CD8-positive, alpha-beta memory T cell (primary cell): ENCODE results near the gene CCDC50. TPM values are rescaled to one million over a fixed set of nuclear protein-coding genes. Genes with fewer than 3 reads are reported as not detected.

Experiments used
- CTCF ChIA-PET: fragments of 350-600 bp; sonication (Branson Sonifier 250); formaldehyde crosslinking; loops from one replicate; lab custom pipeline; 2021; ENCODE audit warnings: antibody characterized with exemption; lab: Charles Lee
- POLR2A ChIA-PET: fragments of 350-600 bp; sonication (Branson Sonifier 250); formaldehyde crosslinking; loops from one replicate; lab custom pipeline; 2021; ENCODE audit warnings: antibody characterized with exemption; lab: Charles Lee
- DNase-seq, 5 donors: peaks; one replicate each; pipeline versions ENCODE4 v3.0.0 to v3.0.0-alpha.2; 2020 to 2022; ENCODE audit warnings: mixed read lengths in 1 of 5
- H3K27ac ChIP-seq: one replicate; pipeline ENCODE4 v1.7.0; 2013; ENCODE audit warnings: low read depth, mild to moderate bottlenecking, low read length, moderate library complexity
- H3K27me3 ChIP-seq: 2 replicates; pipeline ENCODE4 v1.7.0; 2013; ENCODE audit warnings: low read length, mild to moderate bottlenecking; ENCODE audit not compliant: insufficient read depth, poor library complexity, severe bottlenecking
- H3K36me3 ChIP-seq: 2 replicates; pipeline ENCODE4 v1.7.0; 2013; ENCODE audit warnings: mild to moderate bottlenecking, low read length, moderate library complexity; ENCODE audit not compliant: insufficient read depth
- H3K4me1 ChIP-seq: 2 replicates; pipeline ENCODE4 v1.7.0; 2013; ENCODE audit warnings: mild to moderate bottlenecking, low read length, moderate library complexity; ENCODE audit not compliant: insufficient read depth
- H3K4me3 ChIP-seq: 2 replicates; pipeline ENCODE4 v1.7.0; 2013; ENCODE audit warnings: mild to moderate bottlenecking, low read length
- H3K9me3 ChIP-seq: 2 replicates; pipeline ENCODE4 v1.7.0; 2013; ENCODE audit warnings: mild to moderate bottlenecking, low read length
- H3K27ac Mint-ChIP-seq, 8 donors: one replicate each; pipeline ENCODE4 v1.8.0; 2020 to 2021; ENCODE audit warnings: mixed read lengths in 8 of 8, mild to moderate bottlenecking in 6 of 8, inconsistent platforms in 3 of 8, moderate library complexity in 3 of 8
- H3K27me3 Mint-ChIP-seq, 2 donors: one replicate each; pipeline ENCODE4 v1.8.0; 2020 to 2021; ENCODE audit warnings: mixed read lengths in 2 of 2, mild to moderate bottlenecking in 1 of 2, moderate library complexity in 1 of 2
- H3K36me3 Mint-ChIP-seq, 3 donors: one replicate each; pipeline ENCODE4 v1.8.0; 2020 to 2021; ENCODE audit warnings: mixed read lengths in 3 of 3, inconsistent platforms in 1 of 3, mild to moderate bottlenecking in 1 of 3
- H3K4me1 Mint-ChIP-seq, 3 donors: one replicate each; pipeline ENCODE4 v1.8.0; 2020 to 2021; ENCODE audit warnings: mixed read lengths in 3 of 3, inconsistent platforms in 1 of 3, mild to moderate bottlenecking in 1 of 3
- H3K4me3 Mint-ChIP-seq, 7 donors: one replicate each; pipeline ENCODE4 v1.8.0; 2020 to 2021; ENCODE audit warnings: mixed read lengths in 7 of 7, mild to moderate bottlenecking in 6 of 7, moderate library complexity in 4 of 7, inconsistent platforms in 2 of 7
- H3K9me3 Mint-ChIP-seq, 5 donors: one replicate each; pipeline ENCODE4 v1.8.0; 2020 to 2022; ENCODE audit warnings: mixed read lengths in 5 of 5, mild to moderate bottlenecking in 3 of 5, moderate library complexity in 2 of 5, inconsistent platforms in 1 of 5
- polyA plus RNA-seq: library from polyadenylated mRNA; unstranded; fragments of 300-500 nt; fragmentation: Illumina TruSeq; gene quantifications from one replicate; pipeline ENCODE4 v1.2.3, GENCODE V29; 2021
- total RNA-seq, 2 experiments: library from RNA; stranded (reverse); gene quantifications; one replicate each; pipeline ENCODE4 v1.2.3, GENCODE V29; 2021

Gene CCDC50
- total and polyA plus RNA-seq, 3 experiments from 2014 or later, result 7.9 to 13.0 (median 11.9) TPM

DNA sequence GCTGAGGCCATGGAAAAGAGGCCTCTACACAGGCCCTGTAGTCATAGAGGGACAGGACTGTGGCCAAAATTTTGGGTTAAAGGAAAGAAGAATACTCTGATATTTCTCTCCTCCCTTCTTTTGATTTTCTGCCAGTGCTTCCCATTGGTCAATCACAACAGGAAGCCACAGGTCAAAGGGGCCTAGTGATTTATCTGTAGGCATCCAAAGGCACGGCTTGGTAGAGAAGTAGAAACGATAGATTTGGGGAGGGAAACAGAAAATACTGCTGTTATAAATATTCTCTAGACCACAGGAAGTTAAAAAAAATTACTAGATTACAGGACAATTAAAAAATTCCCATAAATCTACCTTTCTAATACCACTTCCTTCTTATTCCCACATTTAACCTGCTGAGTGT is 1.7 kb upstream of the CCDC50 start:
- peaks cover 2 to 18% of the 10 kb centered on the region in 2 donors for H3K27me3 Mint-ChIP-seq
- Histone ChIP-seq H3K27ac (no peak overlapping the region), H3K4me1 (no peaks in the 10 kb centered on the region), H3K9me3 (no peaks in the 10 kb centered on the region), H3K27me3 (no peaks in the 10 kb centered on the region), H3K4me3 (no peak overlapping the region), H3K36me3 (no peaks in the 10 kb centered on the region)
- H3K36me3 Mint-ChIP-seq, result no peaks in the 10 kb centered on the region
- H3K4me3 Mint-ChIP-seq, result no peak overlapping the region
- peaks cover 17 to 21% (median 19%) of the 10 kb centered on the region in 3 donors for H3K4me1 Mint-ChIP-seq
- H3K9me3 Mint-ChIP-seq, result peaks cover 0 to 4% (median 0%) of the 10 kb centered on the region in 5 donors
- ChIA-PET CTCF (no interaction called here), POLR2A (no interaction called here)
- no peak for DNase-seq
- H3K27ac Mint-ChIP-seq, result peak overlapping the region in 1 of 8 donors; percentile 43

GRCh38 chr3:191328383-191328961 is 722 bp upstream of the CCDC50 start:
- ChIA-PET POLR2A (no interaction called here), CTCF (no interaction called here)
- H3K4me3 ChIP-seq, result peak overlapping the region; percentile 14
- no peaks in the 10 kb centered on the region for H3K4me1 ChIP-seq
- peak overlapping the region; percentile 6 to 85 (median 66) for H3K27ac Mint-ChIP-seq
- H3K4me3 Mint-ChIP-seq, result peak overlapping the region; percentile 55 to 90 (median 74)
- DNase-seq, result no peak
- no peak overlapping the region for H3K27ac ChIP-seq
- no peaks in the 10 kb centered on the region for H3K36me3 Mint-ChIP-seq
- peaks cover 0 to 4% (median 0%) of the 10 kb centered on the region in 5 donors for H3K9me3 Mint-ChIP-seq
- H3K9me3 ChIP-seq, result no peaks in the 10 kb centered on the region
- H3K27me3 ChIP-seq, result no peaks in the 10 kb centered on the region
- H3K27me3 Mint-ChIP-seq, result peaks cover 2 to 18% of the 10 kb centered on the region in 2 donors
- no peaks in the 10 kb centered on the region for H3K36me3 ChIP-seq
- H3K4me1 Mint-ChIP-seq, result peaks cover 17 to 21% (median 19%) of the 10 kb centered on the region in 3 donors

GRCh38 chr3:191329654-191330529 is 698 bp downstream of the CCDC50 start, which contains the start of gene UTS2B:
Gene UTS2B, minus strand, starts transcription at chr3:191330526. Its CDS starts 48,337 bp downstream, at chr3:191282189.
- Histone ChIP-seq H3K9me3 (no peaks in the 10 kb centered on the region), H3K4me3 (peak within 1 kb of the TSS; percentile 30), H3K4me1 (no peaks in the 10 kb centered on the region), H3K27me3 (no peaks in the 10 kb centered on the region), H3K36me3 (no peaks in the 10 kb centered on the region), H3K27ac (peak within 1 kb of the TSS; percentile 57)
- H3K36me3 Mint-ChIP-seq, result no peaks in the 10 kb centered on the region
- POLR2A ChIA-PET, result no interaction called here
- CTCF ChIA-PET, result no interaction called here
- H3K4me1 Mint-ChIP-seq, result peaks cover 17 to 24% (median 19%) of the 10 kb centered on the region in 3 donors
- H3K4me3 Mint-ChIP-seq, result peak within 1 kb of the TSS; percentile 48 to 86 (median 77)
- peaks cover 0 to 3% (median 0%) of the 10 kb centered on the region in 5 donors for H3K9me3 Mint-ChIP-seq
- DNase-seq, result peak in 2 of 5 donors; percentile 1 to 47
- H3K27ac Mint-ChIP-seq, result peak within 1 kb of the TSS in 3 of 8 donors; percentile 2 to 71 (median 61)
- H3K27me3 Mint-ChIP-seq, result peaks cover 1 to 18% of the 10 kb centered on the region in 2 donors

- Histone ChIP-seq H3K27ac (peak overlapping the region; percentile 57), H3K4me3 (peak overlapping the region; percentile 30), H3K9me3 (no peaks in the 10 kb centered on the region), H3K27me3 (no peaks in the 10 kb centered on the region), H3K36me3 (no peaks in the 10 kb centered on the region), H3K4me1 (no peaks in the 10 kb centered on the region)
- POLR2A ChIA-PET, result no interaction called here
- peaks cover 17 to 24% (median 19%) of the 10 kb centered on the region in 3 donors for H3K4me1 Mint-ChIP-seq
- no peaks in the 10 kb centered on the region for H3K36me3 Mint-ChIP-seq
- H3K27me3 Mint-ChIP-seq, result peaks cover 1 to 18% of the 10 kb centered on the region in 2 donors
- H3K4me3 Mint-ChIP-seq, result peak overlapping the region; percentile 48 to 86 (median 77)
- CTCF ChIA-PET, result no interaction called here
- no peak for DNase-seq
- H3K27ac Mint-ChIP-seq, result peak overlapping the region in 2 of 8 donors; percentile 2 to 13
- H3K9me3 Mint-ChIP-seq, result peaks cover 0 to 3% (median 0%) of the 10 kb centered on the region in 5 donors
These were observed 1.4 kb downstream of the CCDC50 start for GRCh38 chr3:191330530-191331048.

- CTCF ChIA-PET, result no interaction called here
- POLR2A ChIA-PET, result no interaction called here
- H3K4me3 Mint-ChIP-seq, result peak overlapping the region in 4 of 7 donors; percentile 0 to 77 (median 36)
These were observed 2.2 kb downstream of the CCDC50 start for GRCh38 chr3:191331388-191331787.

GRCh38 chr3:191333298-191333880 is 4.2 kb downstream of the CCDC50 start:
- H3K4me1 Mint-ChIP-seq, result peaks cover 14 to 21% (median 17%) of the 10 kb centered on the region in 3 donors
- ChIA-PET POLR2A (no interaction called here), CTCF (no interaction called here)
- Histone ChIP-seq H3K4me1 (no peaks in the 10 kb centered on the region), H3K27ac (no peak overlapping the region), H3K36me3 (no peaks in the 10 kb centered on the region), H3K4me3 (no peak overlapping the region), H3K27me3 (no peaks in the 10 kb centered on the region), H3K9me3 (no peaks in the 10 kb centered on the region)
- peaks cover 0 to 13% of the 10 kb centered on the region in 2 donors for H3K27me3 Mint-ChIP-seq
- H3K9me3 Mint-ChIP-seq, result peaks cover 0 to 3% (median 0%) of the 10 kb centered on the region in 5 donors
- no peak overlapping the region for H3K4me3 Mint-ChIP-seq
- no peak overlapping the region for H3K27ac Mint-ChIP-seq
- DNase-seq, result no peak
- H3K36me3 Mint-ChIP-seq, result no peaks in the 10 kb centered on the region

More at GRCh38 chr3:191331388-191331787, 2.2 kb downstream of the CCDC50 start:
- Mint-ChIP-seq H3K4me1 (peaks cover 17 to 24% (median 19%) of the 10 kb centered on the region in 3 donors), H3K9me3 (peaks cover 0 to 3% (median 0%) of the 10 kb centered on the region in 5 donors), H3K27ac (no peak overlapping the region), H3K36me3 (no peaks in the 10 kb centered on the region), H3K27me3 (peaks cover 1 to 18% of the 10 kb centered on the region in 2 donors)
- Histone ChIP-seq H3K36me3 (no peaks in the 10 kb centered on the region), H3K4me1 (no peaks in the 10 kb centered on the region), H3K4me3 (no peak overlapping the region), H3K27ac (no peak overlapping the region), H3K27me3 (no peaks in the 10 kb centered on the region), H3K9me3 (no peaks in the 10 kb centered on the region)
- DNase-seq, result no peak

DNA sequence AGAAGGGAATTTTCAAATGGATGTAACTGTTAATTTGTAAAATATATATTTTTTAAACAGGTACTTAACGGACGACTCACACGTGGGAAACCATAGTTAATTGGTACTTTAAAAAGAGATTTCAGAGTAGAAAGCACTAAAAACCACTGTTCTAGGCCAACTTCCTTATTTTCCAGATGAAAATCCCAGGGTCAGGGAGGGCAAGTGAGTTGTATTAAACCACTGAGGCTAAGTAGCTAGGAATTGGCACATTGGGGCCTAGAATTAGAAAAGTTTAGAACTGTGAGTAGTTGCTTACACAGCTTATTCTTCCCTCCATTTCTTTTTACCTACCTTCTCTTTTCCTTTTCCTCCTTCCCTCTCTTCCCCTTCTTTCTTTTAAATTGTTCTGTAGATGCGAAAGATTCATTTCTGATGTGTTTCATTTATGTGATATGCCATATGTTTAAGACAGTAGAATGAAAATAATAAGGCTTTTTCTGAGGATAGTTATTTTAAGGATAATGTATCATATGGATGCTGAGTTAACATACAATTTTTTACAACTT is 5.2 kb downstream of the CCDC50 start:
- Mint-ChIP-seq H3K4me3 (no peak overlapping the region), H3K4me1 (peaks cover 10 to 17% (median 10%) of the 10 kb centered on the region in 3 donors), H3K9me3 (peaks cover 0 to 3% (median 0%) of the 10 kb centered on the region in 5 donors), H3K27ac (no peak overlapping the region), H3K36me3 (no peaks in the 10 kb centered on the region), H3K27me3 (peaks cover 0 to 8% of the 10 kb centered on the region in 2 donors)
- ChIA-PET POLR2A (no interaction called here), CTCF (no interaction called here)
- H3K27me3 ChIP-seq, result no peaks in the 10 kb centered on the region
- H3K9me3 ChIP-seq, result no peaks in the 10 kb centered on the region
- no peak overlapping the region for H3K4me3 ChIP-seq
- H3K36me3 ChIP-seq, result no peaks in the 10 kb centered on the region
- H3K27ac ChIP-seq, result no peak overlapping the region
- no peak for DNase-seq
- H3K4me1 ChIP-seq, result no peaks in the 10 kb centered on the region
